Measurements from ENCODE around the gene GJC2. TPM values are rescaled to one million over a fixed set of nuclear protein-coding genes. Genes with fewer than 3 reads are reported as not detected.

The GJC2 gene
- total RNA-seq, 2 experiments from 2014 or later: 0.17 to 0.25 TPM

DNA sequence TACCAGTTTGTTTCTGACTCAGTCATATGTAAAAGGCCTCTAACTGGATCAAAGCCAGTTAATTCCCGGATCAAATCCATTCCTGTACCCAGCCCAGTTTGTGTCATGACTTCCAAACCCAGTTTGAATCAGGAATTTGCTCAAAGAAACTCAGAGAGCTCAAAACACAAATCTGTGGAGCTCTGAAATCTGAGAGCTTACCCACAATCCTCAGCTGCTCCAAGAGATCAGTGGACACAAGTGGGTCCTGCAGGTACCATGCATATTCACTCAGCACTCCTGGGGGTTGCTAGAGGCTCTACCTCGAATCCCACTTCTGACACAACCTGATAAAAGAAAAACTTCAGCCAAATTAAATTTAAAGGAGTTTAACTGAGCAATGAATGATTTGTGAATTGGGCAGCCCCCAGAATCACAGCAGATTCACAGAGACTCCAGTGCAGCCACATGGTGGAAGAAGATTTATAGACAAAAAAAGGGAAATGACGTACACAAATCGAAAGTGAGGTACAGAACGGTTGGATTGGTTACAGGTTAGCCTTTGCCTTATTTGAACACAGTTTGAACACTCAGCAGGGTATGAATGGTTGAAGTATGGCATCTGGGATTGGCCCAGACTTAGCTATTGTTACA, 28.8 kb upstream of the GJC2 start:
- Mint-ChIP-seq H3K4me1 (ENCODE audit: low read depth) (peaks cover 4% of the 10 kb centered on the region), H3K27ac (peak overlapping the region; percentile 16), H3K36me3 (ENCODE audit: low read depth) (peaks cover 7% of the 10 kb centered on the region), H3K9me3 (peaks cover 5% of the 10 kb centered on the region), H3K27me3 (ENCODE audit: low read depth) (no peaks in the 10 kb centered on the region), H3K4me3 (peak overlapping the region; percentile 47)
- DNase-seq: no peak
- CTCF ChIA-PET: interaction anchor here (2.0 kb wide), 1 partner anchor 10 kb away, joined by 17 read pairs; no protein-coding TSS in a partner anchor
- intact Hi-C loops (cut with micrococcal nuclease): no loop called here

DNA sequence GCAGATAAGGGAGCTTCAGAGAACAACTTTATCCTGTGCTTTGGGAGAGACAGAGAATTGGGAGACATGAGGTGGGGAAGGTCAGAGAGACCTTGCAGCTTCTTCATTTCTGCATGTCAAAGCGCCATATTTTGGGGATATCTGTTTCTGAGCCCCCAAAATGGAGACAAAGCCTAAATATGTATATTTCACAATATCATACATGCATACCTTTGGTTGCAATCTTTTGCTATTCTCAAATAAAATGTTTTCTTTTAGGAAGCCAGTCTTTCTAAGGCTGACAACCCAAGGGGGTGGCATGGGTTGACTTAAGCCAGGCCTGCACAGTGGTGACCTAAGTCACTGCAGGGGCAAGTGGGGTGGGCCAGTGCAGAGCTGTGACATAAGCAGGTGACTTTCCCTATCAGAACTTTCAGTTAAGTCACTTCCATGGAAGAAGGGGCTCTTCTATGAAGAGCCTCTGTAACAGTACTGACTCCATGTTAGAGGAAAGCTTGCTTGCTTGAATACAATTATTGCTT, 26.7 kb upstream of the GJC2 start:
- Mint-ChIP-seq H3K36me3 (ENCODE audit: low read depth) (peaks cover 2% of the 10 kb centered on the region), H3K4me3 (no peak overlapping the region), H3K27me3 (ENCODE audit: low read depth) (no peaks in the 10 kb centered on the region), H3K9me3 (peaks cover 2% of the 10 kb centered on the region), H3K27ac (no peak overlapping the region), H3K4me1 (ENCODE audit: low read depth) (peaks cover 4% of the 10 kb centered on the region)
- CTCF ChIA-PET: interaction anchor here (1.1 kb wide), 1 partner anchor 674 kb away, joined by 3 read pairs; no protein-coding TSS in a partner anchor
- no peak for DNase-seq
- intact Hi-C loops (cut with micrococcal nuclease): no loop called here

DNA sequence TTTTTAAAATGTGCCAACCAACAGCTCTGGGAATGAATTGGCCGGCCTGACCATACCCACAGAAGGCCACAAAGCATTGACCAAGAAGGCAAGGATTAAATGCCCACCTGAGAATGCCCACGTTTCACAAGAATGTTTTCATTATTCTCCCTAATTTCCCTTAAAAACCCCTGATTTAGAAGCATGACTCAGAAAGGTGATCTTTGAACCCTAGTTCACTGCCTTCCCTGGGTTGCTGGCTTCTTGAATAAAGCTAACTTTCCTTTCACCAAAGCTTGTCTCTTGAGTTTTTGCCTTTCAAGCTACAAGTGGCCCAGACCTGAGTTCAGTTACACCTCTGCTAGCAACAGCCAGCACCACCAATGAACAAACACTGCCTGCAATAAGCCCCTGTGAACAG, 26.2 kb upstream of the GJC2 start:
- Mint-ChIP-seq H3K4me3 (no peak overlapping the region), H3K36me3 (ENCODE audit: low read depth) (no peaks in the 10 kb centered on the region), H3K4me1 (ENCODE audit: low read depth) (peaks cover 4% of the 10 kb centered on the region), H3K9me3 (no peaks in the 10 kb centered on the region), H3K27ac (no peak overlapping the region), H3K27me3 (ENCODE audit: low read depth) (no peaks in the 10 kb centered on the region)
- CTCF ChIA-PET: interaction anchor here (1.0 kb wide), 1 partner anchor 125 kb away, joined by 4 read pairs; no protein-coding TSS in a partner anchor
- intact Hi-C loops (cut with micrococcal nuclease): no loop called here
- DNase-seq: no peak

DNA sequence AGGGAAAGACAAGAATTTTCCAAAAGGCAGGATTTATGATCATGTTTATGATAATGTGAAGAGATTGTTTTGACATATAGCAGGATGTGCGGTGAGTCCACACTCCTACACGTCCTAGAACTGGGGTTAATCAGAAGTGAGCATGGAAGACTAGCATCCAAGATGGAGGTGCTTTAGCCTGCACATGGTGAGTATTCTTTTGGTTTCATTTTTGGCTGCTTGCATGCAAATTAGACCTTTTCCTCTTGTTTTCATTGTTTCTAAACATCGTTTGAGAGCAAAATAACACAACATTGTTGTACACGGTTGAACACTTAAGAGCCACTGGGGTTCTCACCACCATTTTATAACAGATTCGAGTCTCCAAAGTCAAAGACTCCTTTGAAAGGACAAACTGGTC, 24.5 kb upstream of the GJC2 start:
- CTCF ChIA-PET: interaction anchor here (1.6 kb wide), 1 partner anchor 41 kb away, joined by 5 read pairs; the partner anchor contains the start of gene IBA57
- Mint-ChIP-seq H3K4me1 (ENCODE audit: low read depth) (peaks cover 4% of the 10 kb centered on the region), H3K4me3 (no peak overlapping the region), H3K27ac (no peak overlapping the region), H3K27me3 (ENCODE audit: low read depth) (peaks cover 4% of the 10 kb centered on the region), H3K36me3 (ENCODE audit: low read depth) (no peaks in the 10 kb centered on the region), H3K9me3 (no peaks in the 10 kb centered on the region)
- DNase-seq: no peak
- intact Hi-C loops (cut with micrococcal nuclease): no loop called here

DNA sequence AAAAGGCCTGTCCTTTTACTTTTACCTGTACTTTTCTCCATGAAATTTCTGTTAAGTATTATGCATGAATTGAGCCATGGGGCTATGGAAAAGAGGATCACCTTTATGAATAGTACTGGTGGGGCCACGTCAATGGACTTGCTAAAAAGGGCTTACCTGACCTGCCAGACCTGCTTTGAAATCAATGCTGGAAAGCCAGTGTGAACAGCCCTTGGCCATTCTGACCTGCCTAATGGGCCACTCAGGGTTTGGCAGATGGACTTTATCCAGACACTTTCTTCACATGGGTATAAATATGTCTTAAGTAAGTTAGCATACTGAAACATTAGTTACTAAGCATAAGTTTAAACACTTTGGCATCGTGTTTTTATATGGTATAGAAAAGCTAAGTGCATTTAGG, 18.0 kb upstream of the GJC2 start:
- Mint-ChIP-seq H3K4me1 (ENCODE audit: low read depth) (peaks cover 3% of the 10 kb centered on the region), H3K4me3 (no peak overlapping the region), H3K27me3 (ENCODE audit: low read depth) (peaks cover 10% of the 10 kb centered on the region), H3K27ac (no peak overlapping the region), H3K9me3 (no peaks in the 10 kb centered on the region), H3K36me3 (ENCODE audit: low read depth) (no peaks in the 10 kb centered on the region)
- intact Hi-C loops (cut with micrococcal nuclease): loop anchor here (1.0 to 5.0 kb wide), 7 partner anchors 9 to 384 kb away; partner anchors contain the start of gene GUK1
- CTCF ChIA-PET: interaction anchor here (1.6 to 2.3 kb wide), 2 partner anchors 10 to 369 kb away, joined by 4 to 17 read pairs; no protein-coding TSS in a partner anchor
- DNase-seq: no peak

DNA sequence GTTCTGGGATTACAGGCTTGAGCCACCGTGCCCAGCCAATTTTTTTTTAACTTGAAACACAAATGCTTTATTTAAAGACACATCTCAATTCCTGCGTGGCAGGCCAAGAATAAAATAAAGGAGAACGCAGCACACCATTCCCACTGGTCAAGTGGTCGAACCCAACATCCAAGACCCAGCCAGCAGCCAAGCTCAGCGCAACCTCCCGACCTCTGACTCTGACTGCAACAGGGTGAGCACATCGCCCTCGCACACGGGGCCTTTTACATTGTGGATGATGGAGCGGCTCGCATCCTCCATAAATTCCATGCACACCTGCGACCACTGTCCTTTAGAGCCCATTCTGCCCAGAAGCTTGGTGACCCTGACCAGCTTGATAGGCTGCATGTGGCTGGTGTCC, 15.1 kb upstream of the GJC2 start:
- DNase-seq: no peak
- Mint-ChIP-seq H3K4me1 (ENCODE audit: low read depth) (peaks cover 3% of the 10 kb centered on the region), H3K36me3 (ENCODE audit: low read depth) (no peaks in the 10 kb centered on the region), H3K27ac (no peak overlapping the region), H3K9me3 (no peaks in the 10 kb centered on the region), H3K4me3 (no peak overlapping the region), H3K27me3 (ENCODE audit: low read depth) (peaks cover 8% of the 10 kb centered on the region)
- intact Hi-C loops (cut with micrococcal nuclease): loop anchor here (5.0 kb wide), 2 partner anchors 258 to 368 kb away; no protein-coding TSS in a partner anchor
- CTCF ChIA-PET: interaction anchor here (2.3 kb wide), 1 partner anchor 32 kb away, joined by 9 read pairs; the partner anchor contains the start of gene IBA57

DNA sequence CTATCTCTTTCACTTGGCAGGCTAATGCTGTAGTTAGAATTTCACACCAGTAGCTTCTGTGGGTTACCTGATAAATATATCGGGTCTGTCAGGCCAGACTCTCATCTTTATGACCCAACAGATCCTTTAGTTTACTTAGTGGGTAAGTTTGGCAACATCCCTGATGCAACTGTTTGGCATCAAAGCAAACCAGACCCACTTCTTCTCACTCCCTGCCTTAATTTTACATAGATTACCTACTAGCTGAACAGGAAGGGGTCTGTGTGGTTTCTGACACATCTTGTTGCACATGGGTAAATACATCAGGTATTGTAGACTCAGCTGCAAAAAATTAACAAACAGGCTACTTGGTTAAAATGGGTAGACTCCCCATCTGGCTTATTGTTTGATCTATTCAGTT, 12.8 kb upstream of the GJC2 start:
- DNase-seq: no peak
- Mint-ChIP-seq H3K27me3 (ENCODE audit: low read depth) (no peaks in the 10 kb centered on the region), H3K36me3 (ENCODE audit: low read depth) (peaks cover 4% of the 10 kb centered on the region), H3K27ac (no peak overlapping the region), H3K4me1 (ENCODE audit: low read depth) (peaks cover 1% of the 10 kb centered on the region), H3K4me3 (no peak overlapping the region), H3K9me3 (no peaks in the 10 kb centered on the region)
- intact Hi-C loops (cut with micrococcal nuclease): no loop called here
- CTCF ChIA-PET: interaction anchor here (2.3 kb wide), 1 partner anchor 30 kb away, joined by 9 read pairs; the partner anchor contains the start of gene IBA57

DNA sequence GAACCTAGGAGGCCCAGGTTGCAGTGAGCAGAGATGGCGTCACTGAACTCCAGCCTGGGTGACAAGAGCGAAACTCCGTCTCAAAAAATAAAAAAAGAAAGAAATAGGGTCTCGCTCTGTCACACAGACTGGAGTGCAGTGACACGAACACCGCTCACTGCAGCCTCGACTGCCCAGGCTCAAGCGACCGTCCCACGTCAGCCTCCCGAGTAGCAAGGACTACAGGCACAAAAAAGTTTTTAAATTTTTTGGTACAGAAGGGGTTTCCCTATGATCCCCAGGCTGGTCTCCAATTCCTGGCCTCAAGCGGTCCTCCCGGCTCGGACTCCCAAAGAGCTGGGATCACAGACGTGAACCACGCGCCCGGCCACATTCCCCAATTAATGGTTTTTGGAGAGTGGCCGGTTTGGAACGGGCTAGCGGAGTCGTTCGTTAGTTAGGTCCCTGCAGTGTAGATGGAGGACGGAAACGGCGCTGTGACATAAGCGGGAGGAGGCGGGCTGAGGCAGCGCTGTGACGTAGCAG, 10.3 kb upstream of the GJC2 start:
- intact Hi-C loops (cut with micrococcal nuclease): no loop called here
- peaks cover 25% of the 10 kb centered on the region for H3K4me1 Mint-ChIP-seq (ENCODE audit: low read depth)
- H3K27me3 Mint-ChIP-seq (ENCODE audit: low read depth): no peaks in the 10 kb centered on the region
- CTCF ChIA-PET: interaction anchor here (0.6 to 1.8 kb wide), 2 partner anchors 9 to 27 kb away, joined by 3 to 4 read pairs; no protein-coding TSS in a partner anchor
- H3K36me3 Mint-ChIP-seq (ENCODE audit: low read depth): peaks cover 4% of the 10 kb centered on the region
- no peaks in the 10 kb centered on the region for H3K9me3 Mint-ChIP-seq
- peak overlapping the region; percentile 98 for H3K27ac Mint-ChIP-seq
- peak overlapping the region; percentile 97 for H3K4me3 Mint-ChIP-seq
- DNase-seq: no peak

DNA sequence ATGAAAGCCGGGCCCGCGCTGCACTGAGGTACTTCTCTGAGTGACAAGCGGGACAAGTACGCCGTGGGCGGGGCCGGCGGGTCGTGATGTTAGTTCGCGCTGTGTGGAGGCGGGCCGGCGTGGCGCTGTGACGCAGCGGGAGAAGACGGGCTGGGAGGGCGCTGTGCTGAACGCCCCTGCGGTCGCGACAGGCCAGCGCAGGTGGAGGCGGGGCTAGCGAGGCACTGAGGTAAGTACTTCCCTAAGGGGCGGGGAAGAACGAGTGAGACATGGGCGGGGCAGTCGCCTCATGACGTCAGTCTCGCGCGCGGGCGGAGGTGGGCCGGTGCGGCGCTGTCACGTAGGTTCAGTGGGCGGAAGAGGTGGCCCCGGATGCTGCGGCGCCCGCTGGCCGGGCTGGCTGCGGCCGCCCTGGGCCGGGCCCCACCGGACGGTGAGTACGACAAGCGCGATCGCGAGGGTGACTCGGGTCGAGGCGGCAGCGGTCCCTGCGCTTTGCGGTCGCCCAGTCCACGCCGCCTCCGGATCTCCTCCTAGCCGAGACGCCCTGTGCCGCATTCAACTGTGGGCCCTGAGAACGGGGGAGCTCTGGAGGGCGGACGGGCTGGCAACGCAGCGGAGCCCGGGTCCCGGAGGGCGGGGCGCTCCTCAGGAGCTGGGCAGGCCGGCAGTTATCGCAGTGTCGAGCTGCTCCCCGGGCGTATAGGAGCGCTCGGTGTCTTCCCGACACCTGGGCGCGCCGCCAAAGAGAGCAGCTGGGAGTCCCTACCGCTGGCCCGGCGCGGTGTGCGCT, 9.6 kb upstream of the GJC2 start, which contains the start of gene GUK1:
GUK1 (plus strand) TSS at position 349 of the 793 bp plus-strand sequence; CDS start at position 373, 24 bp downstream.
- Mint-ChIP-seq H3K27me3 (ENCODE audit: low read depth) (no peaks in the 10 kb centered on the region), H3K4me3 (peak within 1 kb of the TSS; percentile 97), H3K4me1 (ENCODE audit: low read depth) (peaks cover 25% of the 10 kb centered on the region), H3K36me3 (ENCODE audit: low read depth) (peaks cover 4% of the 10 kb centered on the region), H3K9me3 (no peaks in the 10 kb centered on the region), H3K27ac (peak within 1 kb of the TSS; percentile 98)
- CTCF ChIA-PET: interaction anchor here (0.6 to 1.8 kb wide), 5 partner anchors 9 to 145 kb away, joined by 3 to 6 read pairs (median 3); no protein-coding TSS in a partner anchor
- intact Hi-C loops (cut with micrococcal nuclease): loop anchor here (1.0 to 2.0 kb wide), 9 partner anchors 9 to 323 kb away; partner anchors contain the start of genes ARF1, C1orf35, IBA57 and MRPL55
- peak; percentile 100 for DNase-seq

DNA sequence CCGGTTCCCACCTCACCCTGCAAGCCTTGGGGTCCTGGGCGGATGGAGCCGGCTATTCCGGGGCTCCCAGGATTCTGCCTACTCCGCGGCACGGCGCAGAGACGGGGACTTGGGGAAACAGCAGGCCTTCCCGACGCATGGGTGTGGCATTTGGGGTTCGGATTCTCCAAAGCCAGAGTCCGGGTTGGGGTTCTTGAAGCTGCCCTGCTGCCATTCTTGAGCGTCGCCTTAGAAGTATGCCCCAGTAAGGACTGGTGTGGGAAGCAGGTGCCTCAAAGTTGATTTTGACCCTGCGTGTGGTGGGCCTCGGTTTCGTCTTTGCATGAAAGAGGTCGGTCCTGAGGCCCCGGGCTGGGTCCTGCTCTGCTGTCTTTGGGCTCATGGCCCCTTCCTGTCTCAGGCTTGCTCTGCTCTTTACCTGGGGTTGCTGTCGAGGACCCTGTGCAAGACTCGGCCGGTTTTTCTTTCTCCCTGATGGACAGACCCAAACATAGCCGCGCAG, 9.0 kb upstream of the GJC2 start:
- DNase-seq: no peak

DNA sequence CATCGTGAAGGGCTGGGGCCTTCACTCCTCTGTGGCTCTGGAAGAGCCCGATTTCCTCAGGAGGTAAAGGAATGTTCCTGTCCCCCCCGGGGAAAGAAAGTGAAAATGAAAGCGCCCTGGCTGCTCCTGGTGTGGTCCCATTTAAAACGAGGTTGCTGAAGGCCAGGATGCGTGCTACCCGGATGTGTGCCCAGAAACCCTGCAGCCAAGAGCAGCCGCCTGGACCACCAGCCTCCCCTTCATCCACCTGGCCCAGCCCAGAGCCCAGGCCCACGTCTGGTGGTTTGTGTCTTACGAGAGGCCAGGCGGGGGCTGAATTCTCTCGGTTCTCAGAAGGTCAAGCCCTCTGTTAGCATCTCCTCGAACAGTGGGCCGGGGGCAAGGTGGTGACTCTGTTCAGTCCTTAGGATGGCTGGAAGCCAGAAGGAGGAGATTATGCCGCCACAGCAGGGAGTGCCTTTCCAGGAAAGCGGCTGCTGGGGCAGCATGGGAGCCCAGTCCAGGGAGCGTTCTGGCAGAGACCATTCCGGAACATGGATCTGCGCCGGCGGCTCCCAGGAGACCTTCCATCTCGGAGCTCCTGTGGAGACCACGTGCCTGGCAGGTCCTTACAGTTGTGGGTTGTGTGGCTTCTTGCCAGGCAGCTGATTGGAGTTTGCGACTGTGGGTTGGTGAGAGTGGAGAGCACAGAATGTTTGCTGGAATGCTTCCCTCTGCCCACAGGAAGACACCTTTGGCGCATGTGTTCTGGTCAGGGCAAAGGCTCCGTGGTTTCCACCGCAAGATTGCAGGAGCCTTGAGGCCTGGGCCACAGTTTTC, 8.3 kb upstream of the GJC2 start:
- no peaks in the 10 kb centered on the region for H3K9me3 Mint-ChIP-seq
- CTCF ChIA-PET: interaction anchor here (0.8 to 1.7 kb wide), 3 partner anchors 24 to 142 kb away, joined by 3 to 6 read pairs (median 3); no protein-coding TSS in a partner anchor
- DNase-seq: peak; percentile 47
- peak overlapping the region; percentile 97 for H3K4me3 Mint-ChIP-seq
- H3K27me3 Mint-ChIP-seq (ENCODE audit: low read depth): no peaks in the 10 kb centered on the region
- peaks cover 4% of the 10 kb centered on the region for H3K36me3 Mint-ChIP-seq (ENCODE audit: low read depth)
- peaks cover 25% of the 10 kb centered on the region for H3K4me1 Mint-ChIP-seq (ENCODE audit: low read depth)
- H3K27ac Mint-ChIP-seq: peak overlapping the region; percentile 93
- intact Hi-C loops (cut with micrococcal nuclease): loop anchor here (2.0 kb wide), 1 partner anchor 135 kb away; no protein-coding TSS in a partner anchor

More for the DNA sequence above, 9.0 kb upstream of the GJC2 start:
- CTCF ChIA-PET: interaction anchor here (0.6 to 1.8 kb wide), 4 partner anchors 10 to 145 kb away, joined by 3 to 6 read pairs (median 4); no protein-coding TSS in a partner anchor
- peaks cover 4% of the 10 kb centered on the region for H3K36me3 Mint-ChIP-seq (ENCODE audit: low read depth)
- H3K27me3 Mint-ChIP-seq (ENCODE audit: low read depth): no peaks in the 10 kb centered on the region
- no peaks in the 10 kb centered on the region for H3K9me3 Mint-ChIP-seq
- peak overlapping the region; percentile 93 for H3K27ac Mint-ChIP-seq
- intact Hi-C loops (cut with micrococcal nuclease): loop anchor here (1.0 to 2.0 kb wide), 9 partner anchors 9 to 323 kb away; partner anchors contain the start of genes ARF1, C1orf35, IBA57 and MRPL55
- peaks cover 25% of the 10 kb centered on the region for H3K4me1 Mint-ChIP-seq (ENCODE audit: low read depth)
- H3K4me3 Mint-ChIP-seq: peak overlapping the region; percentile 97
